CD14-positive monocyte (primary cell): Measurements from ENCODE around the gene RDX. TPM values are rescaled to one million over a fixed set of nuclear protein-coding genes. Genes with fewer than 3 reads are reported as not detected.

ENCODE experiments used
- DNase-seq, 3 donors: peaks; one replicate each; pipeline ENCODE4 v3.0.0-alpha.2; 2011 to 2022
- H2AFZ ChIP-seq: 2 replicates; pipeline ENCODE4 v1.6.0; 2012; ENCODE audit warnings: mild to moderate bottlenecking, low read depth, low read length, inconsistent platforms; ENCODE audit not compliant: insufficient read depth, poor library complexity, severe bottlenecking
- H3K27ac ChIP-seq, 2 donors: 1 replicate in 1 of 2; 2 replicates in 1 of 2; pipeline ENCODE4 v1.5.1; 2012 to 2013; ENCODE audit warnings: low read length in 2 of 2, control low read depth in 1 of 2, inconsistent platforms in 1 of 2, low read depth in 1 of 2, mild to moderate bottlenecking in 1 of 2
- H3K27me3 ChIP-seq, 2 donors: one replicate each; pipeline versions ENCODE4 v1.6.0 to v1.6.1; 2011 to 2013; ENCODE audit warnings: low read length in 2 of 2; ENCODE audit not compliant: control insufficient read depth in 2 of 2, insufficient read depth in 2 of 2
- H3K36me3 ChIP-seq, 2 donors: replicated peaks in 1 of 2; 1 replicate in 1 of 2; 2 replicates in 1 of 2; pipeline versions ENCODE4 v1.5.1 to v1.6.1; 2012 to 2013; ENCODE audit warnings: low read length in 2 of 2, control low read depth in 1 of 2, inconsistent platforms in 1 of 2, mild to moderate bottlenecking in 1 of 2; ENCODE audit not compliant: insufficient read depth in 2 of 2, control insufficient read depth in 1 of 2
- H3K4me1 ChIP-seq, 2 donors: 1 replicate in 1 of 2; 2 replicates in 1 of 2; pipeline versions ENCODE4 v1.5.1 to v1.6.1; 2012 to 2013; ENCODE audit warnings: low read length in 2 of 2, control low read depth in 1 of 2, inconsistent platforms in 1 of 2, mild to moderate bottlenecking in 1 of 2, moderate library complexity in 1 of 2; ENCODE audit not compliant: insufficient read depth in 2 of 2, control insufficient read depth in 1 of 2
- H3K4me2 ChIP-seq: replicated peaks from 2 replicates; pipeline ENCODE3; 2012; ENCODE audit warnings: low read length, moderate library complexity, mild to moderate bottlenecking; ENCODE audit not compliant: poor library complexity, severe bottlenecking; ENCODE audit errors: extremely low read depth
- H3K4me3 ChIP-seq, 3 experiments: fragments of 200-600 bp in 1 of 3; sonication (generic) in 1 of 3; replicated peaks in 1 of 3; 1 replicate in 2 of 3; 2 replicates in 1 of 3; pipeline ENCODE4 v1.5.1; 2011 to 2013; ENCODE audit warnings: low read length in 3 of 3, mild to moderate bottlenecking in 3 of 3, control low read depth in 2 of 3, low read depth in 2 of 3, inconsistent platforms in 1 of 3, moderate library complexity in 1 of 3
- H3K79me2 ChIP-seq: 2 replicates; pipeline ENCODE4 v1.6.0; 2012; ENCODE audit warnings: mild to moderate bottlenecking, control low read depth, inconsistent platforms, low read length, moderate library complexity; ENCODE audit not compliant: insufficient read depth
- H3K9ac ChIP-seq: 2 replicates; pipeline ENCODE4 v1.6.0; 2017; ENCODE audit warnings: low read length, mild to moderate bottlenecking; ENCODE audit not compliant: insufficient read depth, poor library complexity, severe bottlenecking
- H3K9me3 ChIP-seq, 2 donors: replicated peaks in 1 of 2; 1 replicate in 1 of 2; 2 replicates in 1 of 2; pipeline versions ENCODE4 v1.5.1 to v1.6.1; 2012 to 2013; ENCODE audit warnings: low read length in 2 of 2, control low read depth in 1 of 2; ENCODE audit not compliant: control insufficient read depth in 1 of 2, insufficient read depth in 1 of 2
- H4K20me1 ChIP-seq: 2 replicates; pipeline ENCODE4 v1.6.0; 2012; ENCODE audit warnings: mild to moderate bottlenecking, low read length, control low read depth, moderate library complexity; ENCODE audit not compliant: insufficient read depth
- H3K27ac Mint-ChIP-seq, 7 donors: one replicate each; pipeline ENCODE4 v1.8.0; 2020; ENCODE audit warnings: mild to moderate bottlenecking in 7 of 7, mixed read lengths in 7 of 7, moderate library complexity in 6 of 7, inconsistent platforms in 2 of 7
- H3K27me3 Mint-ChIP-seq, 3 donors: one replicate each; pipeline ENCODE4 v1.8.0; 2021 to 2022; ENCODE audit warnings: low read depth in 3 of 3, mild to moderate bottlenecking in 3 of 3, mixed read lengths in 3 of 3, moderate library complexity in 3 of 3, inconsistent platforms in 1 of 3
- H3K36me3 Mint-ChIP-seq, 2 donors: one replicate each; pipeline ENCODE4 v1.8.0; 2020; ENCODE audit warnings: mixed read lengths in 2 of 2, inconsistent platforms in 1 of 2, mild to moderate bottlenecking in 1 of 2
- H3K4me1 Mint-ChIP-seq: one replicate; pipeline ENCODE4 v1.8.0; 2020; ENCODE audit warnings: mild to moderate bottlenecking, mixed read lengths
- H3K4me3 Mint-ChIP-seq, 2 donors: one replicate each; pipeline ENCODE4 v1.8.0; 2020; ENCODE audit warnings: mild to moderate bottlenecking in 2 of 2, mixed read lengths in 2 of 2, moderate library complexity in 1 of 2
- H3K9me3 Mint-ChIP-seq, 7 donors: one replicate each; pipeline ENCODE4 v1.8.0; 2020 to 2022; ENCODE audit warnings: mixed read lengths in 7 of 7, mild to moderate bottlenecking in 6 of 7, moderate library complexity in 6 of 7, inconsistent platforms in 2 of 7
- CTCF ChIP-seq: fragments of 200-600 bp; IDR thresholded peaks from one replicate; pipeline ENCODE4 v1.8.0; 2022; ENCODE audit warnings: antibody characterized with exemption, mild to moderate bottlenecking
- WGBS: methylation state at CpG from one replicate; pipeline ENCODE4 v1.1.5; 2013; ENCODE audit warnings: missing lambda C conversion rate; ENCODE audit not compliant: insufficient coverage; 5-methylcytosine and 5-hydroxymethylcytosine counted together
- intact Hi-C, 2 donors: fragments of 100-400 bp; cut with micrococcal nuclease; formaldehyde crosslinking; loops; one replicate each; pipeline versions ENCODE4 v1.15.0 to v1.15.1; 2023
- polyA plus RNA-seq, 3 donors: library from polyadenylated mRNA; depleted of rRNA in 1 of 3; unstranded in 2 of 3; stranded (reverse) in 1 of 3; fragments of 300-500 nt in 2 of 3; fragments of >200 nt in 1 of 3; fragmentation: Illumina TruSeq in 2 of 3; gene quantifications; 1 replicate in 2 of 3; 2 replicates in 1 of 3; pipeline ENCODE4 v1.2.3, GENCODE V29; 2012 to 2021

Gene RDX
- polyA plus RNA-seq, 3 donors, result 11.9 to 22.0 (median 20.9) TPM

- Histone ChIP-seq H3K79me2 (peaks cover 99% of the 10 kb centered on the region), H4K20me1 (peaks cover 95% of the 10 kb centered on the region), H3K4me2 (no peak overlapping the region), H3K36me3 (no peaks in the 10 kb centered on the region), H2AFZ (no peak overlapping the region), H3K9me3 (no peaks in the 10 kb centered on the region), H3K9ac (no peak overlapping the region), H3K4me1 (peaks cover 17 to 27% of the 10 kb centered on the region in 2 donors), H3K27ac (no peak overlapping the region), H3K27me3 (no peaks in the 10 kb centered on the region), H3K4me3 (no peak overlapping the region)
- intact Hi-C loops, result loop anchor here in 1 of 2 donors (10.0 kb wide), 1 partner anchor 346 kb away; no protein-coding TSS in a partner anchor
- no peak for TF ChIP-seq CTCF
- DNase-seq, result no peak
- H3K27ac Mint-ChIP-seq, result peak overlapping the region in 3 of 7 donors; percentile 31 to 46 (median 37)
- peaks cover 37% of the 10 kb centered on the region for H3K4me1 Mint-ChIP-seq
- no peaks in the 10 kb centered on the region for H3K27me3 Mint-ChIP-seq
- no peak overlapping the region for H3K4me3 Mint-ChIP-seq
- 94% methylated on average over 4 of the region's 7 CpGs for WGBS
- H3K9me3 Mint-ChIP-seq, result no peaks in the 10 kb centered on the region
- peaks cover 2 to 11% of the 10 kb centered on the region in 2 donors for H3K36me3 Mint-ChIP-seq
These were observed 5.7 kb downstream of the RDX start for GRCh38 chr11:110290591-110291334.

GRCh38 chr11:110289472-110289871 lies 6.9 kb downstream of the RDX start:
- H3K27me3 ChIP-seq, result no peaks in the 10 kb centered on the region
- H3K4me1 Mint-ChIP-seq, result peaks cover 25% of the 10 kb centered on the region
- H3K36me3 Mint-ChIP-seq, result peaks cover 2 to 11% of the 10 kb centered on the region in 2 donors
- H3K4me3 Mint-ChIP-seq, result no peak overlapping the region
- H2AFZ ChIP-seq, result no peak overlapping the region
- no peaks in the 10 kb centered on the region for H3K36me3 ChIP-seq
- no peak overlapping the region for H3K9ac ChIP-seq
- H3K9me3 Mint-ChIP-seq, result peaks cover 0 to 4% (median 0%) of the 10 kb centered on the region in 7 donors
- DNase-seq, result no peak
- H3K4me1 ChIP-seq, result peaks cover 8 to 15% of the 10 kb centered on the region in 2 donors
- no peak for TF ChIP-seq CTCF
- no peak overlapping the region for H3K4me3 ChIP-seq
- peak overlapping the region in 1 of 7 donors; percentile 79 for H3K27ac Mint-ChIP-seq
- H3K27me3 Mint-ChIP-seq, result no peaks in the 10 kb centered on the region
- intact Hi-C loops, result no loop called here
- H3K9me3 ChIP-seq, result no peaks in the 10 kb centered on the region
- no peak overlapping the region for H3K27ac ChIP-seq
- H3K79me2 ChIP-seq, result peaks cover 99% of the 10 kb centered on the region
- peaks cover 93% of the 10 kb centered on the region for H4K20me1 ChIP-seq
- WGBS, result 100% methylated on average over 1 of the region's 10 CpGs
- H3K4me2 ChIP-seq, result no peak overlapping the region
